CD14-positive monocyte (primary cell): ENCODE data around the gene SEPTIN2. TPM values are rescaled to one million over a fixed set of nuclear protein-coding genes. Genes with fewer than 3 reads are reported as not detected.

Experiments used
- DNase-seq, 3 donors: peaks; one replicate each; pipeline ENCODE4 v3.0.0-alpha.2; 2011 to 2022
- H2AFZ ChIP-seq: 2 replicates; pipeline ENCODE4 v1.6.0; 2012; ENCODE audit warnings: mild to moderate bottlenecking, low read depth, low read length, inconsistent platforms; ENCODE audit not compliant: insufficient read depth, poor library complexity, severe bottlenecking
- H3K27ac ChIP-seq, 2 donors: 1 replicate in 1 of 2; 2 replicates in 1 of 2; pipeline ENCODE4 v1.5.1; 2012 to 2013; ENCODE audit warnings: low read length in 2 of 2, control low read depth in 1 of 2, inconsistent platforms in 1 of 2, low read depth in 1 of 2, mild to moderate bottlenecking in 1 of 2
- H3K27me3 ChIP-seq, 2 donors: one replicate each; pipeline versions ENCODE4 v1.6.0 to v1.6.1; 2011 to 2013; ENCODE audit warnings: low read length in 2 of 2; ENCODE audit not compliant: control insufficient read depth in 2 of 2, insufficient read depth in 2 of 2
- H3K36me3 ChIP-seq, 2 donors: replicated peaks in 1 of 2; 1 replicate in 1 of 2; 2 replicates in 1 of 2; pipeline versions ENCODE4 v1.5.1 to v1.6.1; 2012 to 2013; ENCODE audit warnings: low read length in 2 of 2, control low read depth in 1 of 2, inconsistent platforms in 1 of 2, mild to moderate bottlenecking in 1 of 2; ENCODE audit not compliant: insufficient read depth in 2 of 2, control insufficient read depth in 1 of 2
- H3K4me1 ChIP-seq, 2 donors: 1 replicate in 1 of 2; 2 replicates in 1 of 2; pipeline versions ENCODE4 v1.5.1 to v1.6.1; 2012 to 2013; ENCODE audit warnings: low read length in 2 of 2, control low read depth in 1 of 2, inconsistent platforms in 1 of 2, mild to moderate bottlenecking in 1 of 2, moderate library complexity in 1 of 2; ENCODE audit not compliant: insufficient read depth in 2 of 2, control insufficient read depth in 1 of 2
- H3K4me2 ChIP-seq: replicated peaks from 2 replicates; pipeline ENCODE3; 2012; ENCODE audit warnings: low read length, moderate library complexity, mild to moderate bottlenecking; ENCODE audit not compliant: poor library complexity, severe bottlenecking; ENCODE audit errors: extremely low read depth
- H3K4me3 ChIP-seq, 3 experiments: fragments of 200-600 bp in 1 of 3; sonication (generic) in 1 of 3; replicated peaks in 1 of 3; 1 replicate in 2 of 3; 2 replicates in 1 of 3; pipeline ENCODE4 v1.5.1; 2011 to 2013; ENCODE audit warnings: low read length in 3 of 3, mild to moderate bottlenecking in 3 of 3, control low read depth in 2 of 3, low read depth in 2 of 3, inconsistent platforms in 1 of 3, moderate library complexity in 1 of 3
- H3K79me2 ChIP-seq: 2 replicates; pipeline ENCODE4 v1.6.0; 2012; ENCODE audit warnings: mild to moderate bottlenecking, control low read depth, inconsistent platforms, low read length, moderate library complexity; ENCODE audit not compliant: insufficient read depth
- H3K9ac ChIP-seq: 2 replicates; pipeline ENCODE4 v1.6.0; 2017; ENCODE audit warnings: low read length, mild to moderate bottlenecking; ENCODE audit not compliant: insufficient read depth, poor library complexity, severe bottlenecking
- H3K9me3 ChIP-seq, 2 donors: replicated peaks in 1 of 2; 1 replicate in 1 of 2; 2 replicates in 1 of 2; pipeline versions ENCODE4 v1.5.1 to v1.6.1; 2012 to 2013; ENCODE audit warnings: low read length in 2 of 2, control low read depth in 1 of 2; ENCODE audit not compliant: control insufficient read depth in 1 of 2, insufficient read depth in 1 of 2
- H4K20me1 ChIP-seq: 2 replicates; pipeline ENCODE4 v1.6.0; 2012; ENCODE audit warnings: mild to moderate bottlenecking, low read length, control low read depth, moderate library complexity; ENCODE audit not compliant: insufficient read depth
- H3K27ac Mint-ChIP-seq, 7 donors: one replicate each; pipeline ENCODE4 v1.8.0; 2020; ENCODE audit warnings: mild to moderate bottlenecking in 7 of 7, mixed read lengths in 7 of 7, moderate library complexity in 6 of 7, inconsistent platforms in 2 of 7
- H3K27me3 Mint-ChIP-seq, 3 donors: one replicate each; pipeline ENCODE4 v1.8.0; 2021 to 2022; ENCODE audit warnings: low read depth in 3 of 3, mild to moderate bottlenecking in 3 of 3, mixed read lengths in 3 of 3, moderate library complexity in 3 of 3, inconsistent platforms in 1 of 3
- H3K36me3 Mint-ChIP-seq, 2 donors: one replicate each; pipeline ENCODE4 v1.8.0; 2020; ENCODE audit warnings: mixed read lengths in 2 of 2, inconsistent platforms in 1 of 2, mild to moderate bottlenecking in 1 of 2
- H3K4me1 Mint-ChIP-seq: one replicate; pipeline ENCODE4 v1.8.0; 2020; ENCODE audit warnings: mild to moderate bottlenecking, mixed read lengths
- H3K4me3 Mint-ChIP-seq, 2 donors: one replicate each; pipeline ENCODE4 v1.8.0; 2020; ENCODE audit warnings: mild to moderate bottlenecking in 2 of 2, mixed read lengths in 2 of 2, moderate library complexity in 1 of 2
- H3K9me3 Mint-ChIP-seq, 7 donors: one replicate each; pipeline ENCODE4 v1.8.0; 2020 to 2022; ENCODE audit warnings: mixed read lengths in 7 of 7, mild to moderate bottlenecking in 6 of 7, moderate library complexity in 6 of 7, inconsistent platforms in 2 of 7
- CTCF ChIP-seq: fragments of 200-600 bp; IDR thresholded peaks from one replicate; pipeline ENCODE4 v1.8.0; 2022; ENCODE audit warnings: antibody characterized with exemption, mild to moderate bottlenecking
- WGBS: methylation state at CpG from one replicate; pipeline ENCODE4 v1.1.5; 2013; ENCODE audit warnings: missing lambda C conversion rate; ENCODE audit not compliant: insufficient coverage; 5-methylcytosine and 5-hydroxymethylcytosine counted together
- intact Hi-C, 2 donors: fragments of 100-400 bp; cut with micrococcal nuclease; formaldehyde crosslinking; loops; one replicate each; pipeline versions ENCODE4 v1.15.0 to v1.15.1; 2023
- polyA plus RNA-seq, 3 donors: library from polyadenylated mRNA; depleted of rRNA in 1 of 3; unstranded in 2 of 3; stranded (reverse) in 1 of 3; fragments of 300-500 nt in 2 of 3; fragments of >200 nt in 1 of 3; fragmentation: Illumina TruSeq in 2 of 3; gene quantifications; 1 replicate in 2 of 3; 2 replicates in 1 of 3; pipeline ENCODE4 v1.2.3, GENCODE V29; 2012 to 2021

Gene SEPTIN2
- polyA plus RNA-seq, 3 donors, result 195 to 207 (median 203) TPM

- Histone ChIP-seq H3K36me3 (peaks cover 0 to 15% of the 10 kb centered on the region in 2 donors), H3K4me1 (peaks cover 39 to 45% of the 10 kb centered on the region in 2 donors), H2AFZ (no peak overlapping the region), H3K9ac (no peak overlapping the region), H3K4me3 (no peak overlapping the region), H4K20me1 (peaks cover 69% of the 10 kb centered on the region), H3K9me3 (no peaks in the 10 kb centered on the region), H3K27ac (peak overlapping the region in 1 of 2 donors; percentile 27), H3K27me3 (no peaks in the 10 kb centered on the region), H3K4me2 (no peak overlapping the region), H3K79me2 (peaks cover 83% of the 10 kb centered on the region)
- Mint-ChIP-seq H3K36me3 (peaks cover 10 to 21% of the 10 kb centered on the region in 2 donors), H3K27ac (peak overlapping the region in 3 of 7 donors; percentile 12 to 44 (median 24)), H3K9me3 (no peaks in the 10 kb centered on the region), H3K4me1 (peaks cover 56% of the 10 kb centered on the region), H3K4me3 (no peak overlapping the region), H3K27me3 (peaks cover 0 to 5% (median 4%) of the 10 kb centered on the region in 3 donors)
- intact Hi-C loops, result loop anchor here (5.0 kb wide), 1 partner anchor 40 kb away; no protein-coding TSS in a partner anchor
- DNase-seq, result peak; percentile 19 to 37 (median 35)
- WGBS, result 0% methylated on average over 1 of the region's 4 CpGs
- TF ChIP-seq CTCF, result no peak
Observed at GRCh38 chr2:241312082-241312481, 3.6 kb upstream of the SEPTIN2 start.

GRCh38 chr2:241313543-241314095 lies 2.1 kb upstream of the SEPTIN2 start:
- Mint-ChIP-seq H3K4me3 (no peak overlapping the region), H3K36me3 (peaks cover 12 to 14% of the 10 kb centered on the region in 2 donors), H3K27ac (peak overlapping the region; percentile 57 to 100 (median 100)), H3K27me3 (peaks cover 0 to 5% (median 4%) of the 10 kb centered on the region in 3 donors), H3K9me3 (no peaks in the 10 kb centered on the region), H3K4me1 (peaks cover 72% of the 10 kb centered on the region)
- no peaks in the 10 kb centered on the region for H3K27me3 ChIP-seq
- H3K36me3 ChIP-seq, result peaks cover 0 to 5% of the 10 kb centered on the region in 2 donors
- H3K4me3 ChIP-seq, result peak overlapping the region in 1 of 3 experiments; percentile 88
- no peaks in the 10 kb centered on the region for H3K9me3 ChIP-seq
- H3K27ac ChIP-seq, result peak overlapping the region in 1 of 2 donors; percentile 98
- WGBS, result 92% methylated on average over 3 of the region's 8 CpGs
- H3K4me1 ChIP-seq, result peaks cover 51 to 60% of the 10 kb centered on the region in 2 donors
- intact Hi-C loops, result loop anchor here (2.0 to 5.0 kb wide), 3 partner anchors 41 to 323 kb away; partner anchors contain the start of genes FARP2 (in 2 of the 2), ATG4B (in 1 of the 2) and THAP4 (in 1 of the 2)
- H3K9ac ChIP-seq, result no peak overlapping the region
- H3K4me2 ChIP-seq, result peak overlapping the region; percentile 86
- DNase-seq, result no peak
- TF ChIP-seq CTCF, result no peak
- peaks cover 67% of the 10 kb centered on the region for H4K20me1 ChIP-seq
- H2AFZ ChIP-seq, result no peak overlapping the region
- peaks cover 83% of the 10 kb centered on the region for H3K79me2 ChIP-seq
